Measurements from ENCODE around the gene GPR137.

The GPR137 gene

DNA sequence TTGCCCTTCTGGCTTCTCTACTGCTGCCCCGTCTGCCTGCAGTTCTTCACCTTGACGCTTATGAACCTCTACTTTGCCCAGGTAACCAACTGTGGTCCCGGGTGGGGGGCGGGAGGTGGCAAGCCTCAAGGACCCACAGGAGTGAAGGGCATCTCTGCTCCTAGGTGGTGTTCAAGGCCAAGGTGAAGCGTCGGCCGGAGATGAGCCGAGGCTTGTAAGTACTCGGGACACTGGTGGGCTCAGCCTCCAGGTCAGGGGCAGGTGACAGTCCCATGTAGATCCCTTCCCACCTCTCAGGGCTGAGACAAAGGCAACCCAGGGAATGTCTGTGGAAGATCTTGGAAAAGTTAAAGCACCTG is 1.1 kb downstream of the GPR137 start:
- DNase-seq (ENCODE audit: low read depth in 2 of 2) = no peak

DNA sequence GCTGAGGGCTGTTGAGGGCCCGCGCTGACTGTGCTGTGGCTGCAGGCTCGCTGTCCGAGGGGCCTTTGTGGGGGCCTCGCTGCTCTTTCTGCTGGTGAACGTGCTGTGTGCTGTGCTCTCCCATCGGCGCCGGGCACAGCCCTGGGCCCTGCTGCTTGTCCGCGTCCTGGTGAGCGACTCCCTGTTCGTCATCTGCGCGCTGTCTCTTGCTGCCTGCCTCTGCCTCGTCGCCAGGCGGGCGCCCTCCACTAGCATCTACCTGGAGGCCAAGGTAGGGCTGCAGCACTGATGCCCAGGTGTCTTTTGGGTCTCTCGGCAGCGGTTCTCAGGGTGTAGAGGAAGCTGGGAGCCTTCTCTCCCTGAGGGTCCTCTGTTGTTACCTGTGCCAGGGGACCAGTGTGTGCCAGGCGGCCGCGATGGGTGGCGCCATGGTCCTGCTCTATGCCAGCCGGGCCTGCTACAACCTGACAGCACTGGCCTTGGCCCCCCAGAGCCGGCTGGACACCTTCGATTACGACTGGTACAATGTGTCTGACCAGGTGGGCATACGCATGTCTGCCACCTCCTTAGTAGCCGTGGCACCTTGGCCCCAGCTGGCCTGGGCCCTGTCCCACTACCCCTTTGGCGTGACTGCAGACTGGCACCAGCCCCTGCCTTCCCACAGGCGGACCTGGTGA is 2.2 kb downstream of the GPR137 start:
- DNase-seq (ENCODE audit: low read depth in 2 of 2) = no peak

DNA sequence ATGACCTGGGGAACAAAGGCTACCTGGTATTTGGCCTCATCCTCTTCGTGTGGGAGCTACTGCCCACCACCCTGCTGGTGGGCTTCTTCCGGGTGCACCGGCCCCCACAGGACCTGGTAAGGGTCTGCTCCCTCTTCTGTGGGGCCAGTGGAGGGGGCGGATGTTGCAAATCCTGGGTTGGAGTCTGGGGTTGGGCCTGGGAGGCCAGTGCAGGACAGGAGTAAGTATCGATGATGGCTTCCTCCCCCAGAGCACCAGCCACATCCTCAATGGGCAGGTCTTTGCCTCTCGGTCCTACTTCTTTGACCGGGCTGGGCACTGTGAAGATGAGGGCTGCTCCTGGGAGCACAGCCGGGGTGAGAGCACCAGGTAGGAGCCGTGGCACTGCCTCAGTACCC is 2.7 kb downstream of the GPR137 start:
- no peak for DNase-seq (ENCODE audit: low read depth in 2 of 2)

DNA sequence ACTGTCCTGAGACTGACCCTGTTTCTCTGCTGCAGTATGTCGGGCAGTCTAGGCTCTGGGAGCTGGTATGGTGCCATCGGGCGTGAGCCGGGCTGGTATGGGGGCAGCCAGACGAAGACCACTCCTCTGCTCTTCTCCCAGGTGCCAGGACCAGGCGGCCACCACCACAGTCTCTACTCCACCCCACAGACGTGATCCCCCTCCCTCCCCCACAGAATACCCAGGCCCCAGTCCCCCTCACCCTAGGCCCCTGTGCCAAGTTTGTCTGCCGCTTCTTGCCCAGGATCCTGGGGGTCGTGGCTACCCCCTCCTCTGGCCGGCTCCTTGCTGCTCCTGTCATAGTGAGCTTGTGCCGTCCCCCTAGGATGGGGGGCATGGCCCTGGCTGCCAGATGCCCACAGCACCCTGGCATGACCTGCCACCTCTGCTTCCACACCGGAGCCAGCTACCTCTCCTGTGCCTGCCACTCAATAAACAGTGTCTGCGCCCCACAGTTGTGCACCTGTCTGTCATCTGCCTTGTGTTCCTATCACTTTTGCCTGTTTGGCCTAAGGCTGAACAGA is 3.4 kb downstream of the GPR137 start:
- DNase-seq (ENCODE audit: low read depth in 2 of 2) = no peak

DNA sequence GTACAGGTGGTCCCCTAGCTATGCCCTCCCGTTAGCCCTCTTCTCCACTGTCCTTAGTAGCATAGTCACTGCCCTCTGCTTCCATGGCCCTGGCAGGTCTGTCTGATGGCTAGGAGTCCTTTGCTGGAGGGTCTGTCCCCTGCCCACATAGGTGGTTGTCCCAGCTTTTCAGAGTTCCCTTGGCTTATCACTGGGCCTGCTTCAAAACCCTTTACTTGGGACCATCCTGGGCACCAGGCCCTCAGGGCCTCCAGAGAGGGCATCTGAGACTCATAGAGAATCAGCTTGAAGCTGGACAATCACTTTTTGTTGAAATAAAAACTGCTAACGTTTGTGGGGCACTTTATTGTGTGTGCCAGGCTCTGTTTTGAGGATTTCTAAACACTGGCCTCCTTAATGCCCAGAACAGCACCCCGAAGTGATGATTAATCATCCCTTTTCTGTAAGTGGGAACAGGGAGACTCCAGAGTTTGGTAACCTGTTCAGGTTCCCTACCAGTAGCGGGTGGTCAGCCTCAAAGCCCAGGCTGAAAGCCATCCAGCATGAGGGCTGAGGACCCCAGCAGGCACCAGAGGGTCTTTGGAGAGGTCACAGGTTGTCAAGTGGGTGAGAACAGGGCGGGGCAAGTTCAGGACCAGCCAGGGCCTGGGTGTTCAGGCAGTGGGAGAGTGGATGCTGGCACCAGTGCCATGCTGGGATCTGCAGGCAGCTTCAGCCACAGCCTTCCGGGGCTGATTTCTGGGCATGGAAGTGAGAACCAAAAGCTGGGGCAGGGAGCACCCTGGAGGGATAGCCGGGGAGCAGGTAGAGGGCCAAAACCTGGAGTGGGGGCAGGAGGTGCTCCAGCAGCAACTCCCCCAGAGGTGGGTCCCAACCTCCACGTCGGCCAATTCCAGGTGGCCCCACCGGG is 5.0 kb downstream of the GPR137 start:
- no peak for DNase-seq (ENCODE audit: low read depth in 2 of 2)

DNA sequence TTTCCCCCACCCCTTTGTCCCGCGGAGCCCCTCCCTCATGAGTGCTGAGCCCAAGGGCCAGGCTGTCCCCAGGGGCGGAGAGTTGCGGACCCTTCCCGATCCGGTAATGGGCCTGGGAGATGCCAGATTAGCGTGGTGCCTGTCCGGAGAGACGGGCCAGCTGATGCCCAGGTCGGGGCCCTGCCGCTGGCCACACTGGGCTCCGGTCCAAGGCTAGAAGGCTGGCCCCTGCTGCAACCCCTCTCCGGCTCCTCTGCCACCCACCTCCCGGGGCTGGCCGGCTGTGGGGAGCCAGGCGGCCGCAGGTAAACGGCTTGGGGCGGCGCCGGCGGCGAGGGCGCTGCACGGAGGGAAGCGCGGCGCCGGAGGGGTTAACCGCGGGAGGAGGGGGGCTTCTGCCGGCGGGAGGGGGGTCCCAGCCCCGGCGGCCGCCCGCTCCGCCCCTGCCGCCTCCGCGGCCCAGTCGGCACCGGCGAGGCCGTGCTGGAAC is 5.7 kb downstream of the GPR137 start, which contains the start of gene KCNK4:
Gene KCNK4 (plus strand): TSS at position 41 of the 490 bp plus-strand sequence. CDS start 1,717 bp downstream, outside the sequence.
- DNase-seq (ENCODE audit: low read depth in 2 of 2) = no peak

DNA sequence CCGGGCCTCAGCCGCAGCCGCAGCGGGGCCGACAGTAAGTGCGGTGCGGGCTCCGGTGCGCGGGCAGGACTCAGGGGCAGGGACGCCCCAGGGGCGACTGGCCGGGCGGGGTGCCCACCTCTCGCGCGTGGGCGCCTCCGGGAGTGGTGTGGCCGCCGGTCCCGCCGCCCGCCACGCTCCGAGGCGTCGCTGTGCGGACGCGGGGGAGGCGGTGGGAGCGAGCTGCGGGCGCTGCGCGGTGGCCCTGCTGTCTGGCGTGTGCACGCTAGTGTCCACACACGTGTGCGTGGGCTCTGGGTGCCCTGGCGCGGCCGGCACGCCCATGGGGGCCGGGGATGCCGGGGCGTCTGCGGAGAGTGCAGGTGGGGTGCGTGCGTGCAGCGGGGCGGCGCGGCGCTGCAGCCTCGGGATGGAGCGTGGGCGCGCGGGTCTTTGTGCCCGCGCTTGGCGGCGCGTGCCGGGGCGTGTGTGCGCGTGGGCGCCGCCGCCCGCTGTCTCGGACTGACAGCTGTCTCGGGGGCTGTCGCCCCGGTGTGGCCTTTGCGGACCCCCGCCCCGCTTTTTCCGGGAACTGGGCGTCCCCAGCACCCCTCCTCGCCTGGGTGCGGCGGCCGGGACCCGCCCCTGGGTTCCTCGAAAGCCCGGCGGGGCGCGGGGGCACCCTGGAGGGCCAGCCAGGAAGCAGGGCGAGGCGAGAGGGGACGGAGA is 6.3 kb downstream of the GPR137 start:
- DNase-seq (ENCODE audit: low read depth in 2 of 2) = peak in 1 of 2 donors; percentile 33

DNA sequence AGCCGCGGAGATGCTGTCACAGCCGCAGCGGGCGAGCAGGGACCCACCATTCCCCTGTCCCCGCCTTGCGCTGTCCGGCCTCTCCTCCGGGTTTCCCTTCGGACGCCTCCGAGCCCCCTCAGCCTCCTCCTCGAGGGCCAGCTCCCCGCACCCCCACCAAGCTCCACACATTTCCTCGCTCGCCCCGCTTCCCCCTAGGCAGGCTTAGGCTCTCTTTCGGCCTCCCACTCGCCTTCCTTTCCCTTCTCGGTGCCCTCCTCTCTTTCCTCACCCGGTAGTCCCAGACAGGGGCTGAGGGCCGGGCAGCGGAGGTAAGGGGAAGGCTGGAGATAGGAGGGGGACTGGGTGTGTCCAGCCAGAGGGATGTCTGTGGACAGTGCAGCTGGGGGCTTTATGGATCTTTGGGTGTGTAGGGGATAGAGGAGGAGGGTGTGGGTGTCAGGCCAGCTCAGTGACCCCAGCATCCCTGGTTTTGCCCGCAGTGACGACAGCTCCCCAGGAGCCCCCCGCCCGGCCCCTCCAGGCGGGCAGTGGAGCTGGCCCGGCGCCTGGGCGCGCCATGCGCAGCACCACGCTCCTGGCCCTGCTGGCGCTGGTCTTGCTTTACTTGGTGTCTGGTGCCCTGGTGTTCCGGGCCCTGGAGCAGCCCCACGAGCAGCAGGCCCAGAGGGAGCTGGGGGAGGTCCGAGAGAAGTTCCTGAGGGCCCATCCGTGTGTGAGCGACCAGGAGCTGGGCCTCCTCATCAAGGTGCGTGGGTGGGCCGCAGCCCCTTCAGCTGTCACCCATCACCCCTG is 7.0 kb downstream of the GPR137 start:
- DNase-seq (ENCODE audit: low read depth in 2 of 2) = no peak

DNA sequence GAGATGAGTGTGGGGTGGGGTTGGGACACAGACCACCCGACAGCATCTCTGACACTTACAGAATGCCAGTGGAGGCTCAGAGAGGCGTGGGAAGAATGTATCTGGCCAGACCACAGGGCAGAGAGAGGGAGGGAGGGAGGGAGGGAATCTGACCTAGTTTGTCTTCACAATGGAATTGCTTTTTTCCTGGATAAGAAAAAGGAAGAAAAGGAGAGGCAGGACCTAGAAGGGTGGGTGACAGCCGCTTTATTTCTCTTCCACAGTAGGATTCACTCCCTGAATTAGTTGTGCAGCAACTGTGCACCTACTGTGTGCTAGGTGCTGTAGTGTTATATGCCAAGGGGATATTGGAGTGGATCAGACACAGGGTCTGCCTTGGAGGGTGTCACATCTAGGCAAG is 9.1 kb downstream of the GPR137 start:
- DNase-seq (ENCODE audit: low read depth in 2 of 2) = no peak

DNA sequence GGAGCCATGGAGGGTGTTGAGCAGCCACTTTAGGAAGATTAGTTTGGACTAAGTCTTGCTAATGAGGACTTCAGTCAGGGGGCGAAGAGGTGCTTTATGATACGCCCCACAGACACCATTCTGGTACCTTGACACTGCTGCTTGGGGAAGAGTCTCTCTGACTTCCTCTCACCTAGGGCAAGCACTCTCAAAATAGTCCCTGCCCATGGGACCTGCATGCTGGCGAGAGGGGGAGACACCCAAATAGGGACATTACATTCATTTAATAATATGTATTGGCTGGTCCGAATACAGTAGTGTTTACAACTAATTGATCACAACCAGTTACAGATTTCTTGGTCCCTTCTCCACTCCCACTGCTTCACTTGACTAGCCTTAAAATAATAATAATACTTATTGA is 10.1 kb downstream of the GPR137 start:
- DNase-seq (ENCODE audit: low read depth in 2 of 2) = no peak

DNA sequence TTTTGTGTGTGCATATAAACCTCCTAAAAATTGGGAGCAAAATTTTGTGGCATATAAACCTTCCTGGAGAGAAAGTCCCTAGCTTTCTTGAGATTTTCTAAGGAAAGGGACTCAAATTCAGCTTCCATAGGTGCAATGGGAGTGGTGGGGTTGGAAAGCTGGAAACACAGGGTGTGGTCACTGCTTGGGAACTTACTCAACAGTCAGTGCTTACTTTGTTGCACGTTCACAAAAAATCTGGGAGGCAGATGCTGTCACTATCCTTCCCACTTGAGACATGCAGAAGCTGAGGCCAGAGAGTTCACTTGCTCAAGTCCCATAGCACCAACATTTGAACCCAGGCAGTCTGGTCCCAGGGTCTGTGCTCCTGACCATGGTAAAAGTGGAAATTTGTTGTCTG is 10.6 kb downstream of the GPR137 start:
- no peak for DNase-seq (ENCODE audit: low read depth in 2 of 2)

DNA sequence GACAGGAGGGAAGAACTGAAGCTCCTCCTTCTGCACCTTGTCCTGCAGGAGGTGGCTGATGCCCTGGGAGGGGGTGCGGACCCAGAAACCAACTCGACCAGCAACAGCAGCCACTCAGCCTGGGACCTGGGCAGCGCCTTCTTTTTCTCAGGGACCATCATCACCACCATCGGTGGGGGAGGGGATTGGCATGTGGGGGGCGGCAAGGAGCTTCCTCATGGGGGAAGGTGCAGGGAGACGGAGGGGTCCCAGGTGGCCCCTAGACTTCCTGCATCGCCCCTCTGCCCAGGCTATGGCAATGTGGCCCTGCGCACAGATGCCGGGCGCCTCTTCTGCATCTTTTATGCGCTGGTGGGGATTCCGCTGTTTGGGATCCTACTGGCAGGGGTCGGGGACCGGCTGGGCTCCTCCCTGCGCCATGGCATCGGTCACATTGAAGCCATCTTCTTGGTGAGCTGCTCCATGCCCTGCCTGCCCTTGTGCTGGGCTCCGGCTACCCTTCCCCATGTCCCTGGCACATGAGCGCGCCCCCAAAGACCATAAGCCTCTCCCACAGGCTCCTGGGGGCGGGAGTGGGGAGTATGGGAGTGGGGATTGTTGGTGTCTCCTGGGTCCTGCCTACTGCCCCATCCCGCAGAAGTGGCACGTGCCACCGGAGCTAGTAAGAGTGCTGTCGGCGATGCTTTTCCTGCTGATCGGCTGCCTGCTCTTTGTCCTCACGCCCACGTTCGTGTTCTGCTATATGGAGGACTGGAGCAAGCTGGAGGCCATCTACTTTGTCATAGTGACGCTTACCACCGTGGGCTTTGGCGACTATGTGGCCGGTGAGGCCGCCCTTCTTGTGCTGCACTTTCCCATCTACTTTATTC is 11.4 kb downstream of the GPR137 start:
- DNase-seq (ENCODE audit: low read depth in 2 of 2) = no peak

DNA sequence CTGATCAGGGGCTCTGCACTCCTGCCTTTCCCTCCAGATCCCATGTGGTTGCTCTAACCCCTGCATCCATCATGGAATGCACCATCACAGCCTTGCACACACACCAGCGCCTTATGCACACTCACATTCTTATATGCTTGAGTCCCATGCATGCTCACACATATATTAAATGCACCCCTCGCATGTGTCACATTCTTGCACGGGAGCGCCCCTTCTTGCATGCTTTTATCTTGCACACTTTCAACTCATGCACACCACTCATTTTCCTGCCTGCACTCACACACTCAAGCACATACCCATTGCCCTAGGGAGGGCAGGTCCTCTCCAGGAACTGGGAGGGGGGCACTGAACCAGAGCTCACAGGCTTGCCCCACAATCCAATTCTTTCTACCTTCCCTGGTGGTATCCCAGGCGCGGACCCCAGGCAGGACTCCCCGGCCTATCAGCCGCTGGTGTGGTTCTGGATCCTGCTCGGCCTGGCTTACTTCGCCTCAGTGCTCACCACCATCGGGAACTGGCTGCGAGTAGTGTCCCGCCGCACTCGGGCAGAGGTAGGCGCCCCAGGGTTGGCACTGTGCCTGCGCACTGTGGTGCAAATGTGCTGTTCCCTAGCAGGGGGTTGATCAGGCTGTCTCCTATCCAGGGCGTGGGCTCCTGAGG is 12.2 kb downstream of the GPR137 start:
- no peak for DNase-seq (ENCODE audit: low read depth in 2 of 2)

DNA sequence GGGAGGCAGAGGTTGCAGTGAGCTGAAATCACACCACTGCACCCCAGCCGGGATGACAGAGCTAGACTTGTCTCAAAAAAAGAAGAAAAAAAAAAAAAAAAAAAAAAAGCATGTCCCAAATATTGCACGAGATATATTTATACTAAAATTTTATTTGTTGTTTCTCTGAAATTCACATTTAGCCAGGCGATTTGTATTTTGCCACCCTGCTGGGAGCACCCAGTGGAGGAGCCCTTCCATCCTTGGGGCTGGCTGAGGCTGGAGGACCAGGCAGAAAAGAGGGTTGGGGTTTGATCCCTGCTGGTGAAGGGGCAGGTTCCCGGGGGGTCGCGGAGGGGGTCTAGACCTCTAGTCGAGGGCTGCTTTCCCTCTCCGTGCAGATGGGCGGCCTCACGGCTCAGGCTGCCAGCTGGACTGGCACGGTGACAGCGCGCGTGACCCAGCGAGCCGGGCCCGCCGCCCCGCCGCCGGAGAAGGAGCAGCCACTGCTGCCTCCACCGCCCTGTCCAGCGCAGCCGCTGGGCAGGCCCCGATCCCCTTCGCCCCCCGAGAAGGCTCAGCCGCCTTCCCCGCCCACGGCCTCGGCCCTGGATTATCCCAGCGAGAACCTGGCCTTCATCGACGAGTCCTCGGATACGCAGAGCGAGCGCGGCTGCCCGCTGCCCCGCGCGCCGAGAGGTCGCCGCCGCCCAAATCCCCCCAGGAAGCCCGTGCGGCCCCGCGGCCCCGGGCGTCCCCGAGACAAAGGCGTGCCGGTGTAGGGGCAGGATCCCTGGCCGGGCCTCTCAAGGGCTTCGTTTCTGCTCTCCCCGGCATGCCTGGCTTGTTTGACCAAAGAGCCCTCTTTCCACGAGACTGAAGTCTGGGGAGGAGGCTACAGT is 13.6 kb downstream of the GPR137 start:
- DNase-seq (ENCODE audit: low read depth in 2 of 2) = no peak

DNA sequence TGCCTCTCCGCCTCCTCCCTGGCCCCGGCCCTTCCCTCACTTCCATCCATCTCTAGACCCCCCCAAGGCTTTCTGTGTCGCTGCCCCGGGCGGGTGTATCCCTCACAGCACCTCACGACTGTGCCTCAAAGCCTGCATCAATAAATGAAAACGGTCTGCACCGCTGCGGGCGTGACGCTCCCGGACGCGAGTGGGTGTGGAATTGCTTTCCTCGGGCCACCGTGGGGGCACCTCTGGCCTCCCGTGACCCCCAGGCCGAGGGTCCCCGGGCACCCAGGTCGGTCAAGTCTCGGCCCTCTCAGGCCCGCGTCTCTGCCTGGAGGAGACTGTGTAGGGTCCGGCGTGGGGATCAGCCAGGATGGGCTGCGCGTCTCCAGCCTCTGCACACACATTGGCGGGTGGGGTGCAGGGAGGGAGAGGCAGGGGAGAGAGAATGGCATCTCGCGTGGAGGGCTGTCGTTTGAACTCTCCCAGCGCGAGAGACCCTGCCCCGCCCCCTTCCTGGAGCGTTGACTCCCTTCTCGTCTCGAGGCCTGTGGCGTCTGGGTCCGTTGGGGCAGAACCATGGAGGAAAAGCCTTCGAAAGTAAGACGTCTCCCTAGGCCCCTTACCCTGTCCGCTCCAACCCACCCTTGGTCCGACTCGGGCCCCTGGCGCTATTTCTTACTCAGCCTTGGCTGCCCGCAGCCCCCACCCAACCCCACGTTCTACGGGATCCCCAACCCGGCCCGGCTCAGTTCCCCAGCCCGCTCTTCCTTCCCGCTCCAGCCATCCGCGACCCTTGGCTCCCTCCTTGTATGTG is 14.4 kb downstream of the GPR137 start, which contains the start of gene CATSPERZ:
Gene CATSPERZ (plus strand): TSS at position 512 of the 802 bp plus-strand sequence. CDS start 53 bp downstream, at position 565.
- DNase-seq (ENCODE audit: low read depth in 2 of 2) = no peak

DNA sequence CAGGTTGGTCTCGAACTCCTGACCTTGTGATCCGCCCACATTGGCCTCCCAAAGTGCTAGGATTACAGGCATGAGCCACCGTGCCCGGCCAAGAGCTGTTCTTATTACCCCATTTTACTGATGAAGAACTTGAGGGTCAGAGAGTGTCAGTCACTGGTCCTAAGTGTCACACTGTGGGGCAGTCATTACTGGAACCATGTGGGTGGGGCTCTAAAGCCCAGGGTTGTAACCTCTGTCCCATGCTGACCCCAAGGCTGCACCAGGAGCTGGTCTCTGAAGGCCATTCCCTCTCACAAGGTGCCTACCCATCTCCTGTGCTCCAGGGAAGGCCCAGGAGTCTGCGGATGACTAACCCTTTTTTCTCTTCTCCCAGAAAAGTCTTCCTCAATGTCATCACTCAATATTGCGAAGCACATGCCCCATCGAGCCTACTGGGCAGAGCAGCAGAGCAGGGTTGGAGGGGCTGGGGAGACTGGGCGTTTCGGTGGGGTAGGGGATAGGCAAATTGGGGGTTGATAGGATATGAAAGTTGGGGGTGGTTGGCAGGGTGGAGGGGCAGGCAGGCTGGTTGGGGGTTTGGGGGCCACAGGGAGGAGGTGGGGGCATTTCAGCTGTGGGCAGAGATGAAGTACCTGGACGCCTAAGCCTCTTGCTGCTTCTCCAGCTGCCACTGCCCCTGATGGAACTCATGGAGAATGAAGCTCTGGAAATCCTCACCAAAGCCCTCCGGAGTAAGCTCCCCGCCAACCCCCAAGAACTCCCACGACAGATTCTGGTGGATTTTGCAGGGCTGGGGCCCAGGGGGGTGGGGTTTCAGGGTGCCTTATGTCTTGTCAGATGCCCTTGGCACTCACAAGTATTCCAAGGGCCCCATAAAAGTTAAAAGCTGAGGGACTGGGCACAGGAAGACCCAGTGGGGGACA is 17.7 kb downstream of the GPR137 start:
- DNase-seq (ENCODE audit: low read depth in 2 of 2) = no peak

DNA sequence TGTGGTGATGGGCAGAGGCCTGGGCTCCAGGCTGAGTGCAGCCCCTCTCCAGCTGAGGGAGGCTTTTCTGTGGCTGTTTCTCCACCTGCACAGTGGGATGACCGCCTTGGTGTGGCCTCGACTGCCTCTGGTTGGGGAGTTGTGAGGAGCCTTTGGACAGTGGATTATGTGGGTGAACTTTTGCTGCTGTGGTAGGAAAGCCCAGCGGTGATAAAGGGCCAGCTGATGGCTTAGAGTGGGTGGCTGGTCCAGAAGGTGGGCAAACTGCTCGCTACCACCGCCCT is 18.3 kb downstream of the GPR137 start:
- no peak for DNase-seq (ENCODE audit: low read depth in 2 of 2)
